GM21367 (cell line): ENCODE data around the gene RAD51B.

ENCODE experiments used
- ATAC-seq: cut with Tn5 transposase; IDR thresholded peaks from one replicate; pipeline ENCODE4 v1.9.1; 2021; ENCODE audit not compliant: unreplicated experiment

RAD51B gene

GRCh38 chr14:68766299-68767247 lies 947.0 kb downstream of the RAD51B start:
- no peak for ATAC-seq

- no peak for ATAC-seq
Measured at GRCh38 chr14:68767248-68767645, 947.7 kb downstream of the RAD51B start.

- ATAC-seq, result no peak
Measured at GRCh38 chr14:68768316-68768715, 948.7 kb downstream of the RAD51B start.

- ATAC-seq, result no peak
Measured at GRCh38 chr14:68770051-68770450, 950.5 kb downstream of the RAD51B start.

GRCh38 chr14:68770553-68771286 lies 951.1 kb downstream of the RAD51B start:
- ATAC-seq, result no peak

- no peak for ATAC-seq
Measured at GRCh38 chr14:68771631-68772030, 952.1 kb downstream of the RAD51B start.

GRCh38 chr14:68772761-68773381 lies 953.3 kb downstream of the RAD51B start:
- ATAC-seq, result no peak

GRCh38 chr14:68774771-68775613 lies 955.4 kb downstream of the RAD51B start:
- ATAC-seq, result no peak

- ATAC-seq, result no peak
Measured at GRCh38 chr14:68775614-68776126, 956.1 kb downstream of the RAD51B start.

- no peak for ATAC-seq
Measured at GRCh38 chr14:68777644-68778043, 958.1 kb downstream of the RAD51B start.
